Epithelial cell of esophagus (primary cell): ENCODE results near the gene MAGEC3.

ENCODE experiments used
- DNase-seq: peaks from one replicate; pipeline ENCODE4 v3.0.0; 2010; ENCODE audit warnings: low read depth
- H3K4me3 ChIP-seq: 2 replicates; pipeline ENCODE4 v1.5.1; 2011; ENCODE audit warnings: mild to moderate bottlenecking, low read length, control low read depth
- CTCF ChIP-seq: IDR thresholded peaks from 2 replicates; pipeline ENCODE4 v1.5.1; 2011; ENCODE audit warnings: low read depth, mild to moderate bottlenecking, low read length, control low read depth, inconsistent platforms; ENCODE audit not compliant: insufficient read depth; ENCODE audit errors: missing control alignments

MAGEC3 gene

GRCh38 chrX:141941234-141941633, 103.1 kb downstream of the MAGEC3 start:
- DNase-seq = no peak
- TF ChIP-seq CTCF = no peak
- no peak overlapping the region for H3K4me3 ChIP-seq

DNA sequence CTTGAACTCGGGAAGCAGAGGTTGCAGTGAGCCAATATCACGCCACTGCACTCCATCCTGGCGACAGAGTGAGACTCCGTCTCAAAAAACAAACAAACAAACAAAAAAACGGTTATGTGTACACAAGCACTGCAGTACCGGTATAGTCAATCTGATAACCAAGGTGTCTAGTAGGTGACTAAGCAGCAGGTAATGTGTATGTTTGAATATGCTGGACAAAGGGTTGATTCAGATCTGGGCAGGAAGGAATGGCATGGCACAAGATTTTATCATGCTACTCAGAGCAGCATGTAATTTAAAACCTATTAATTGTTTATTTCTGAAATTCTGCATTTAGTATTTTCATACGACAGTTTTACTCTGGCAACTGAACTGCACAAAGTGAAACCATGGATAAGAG, 107.3 kb downstream of the MAGEC3 start:
- TF ChIP-seq CTCF = no peak
- H3K4me3 ChIP-seq = no peak overlapping the region
- DNase-seq = peak; percentile 29

DNA sequence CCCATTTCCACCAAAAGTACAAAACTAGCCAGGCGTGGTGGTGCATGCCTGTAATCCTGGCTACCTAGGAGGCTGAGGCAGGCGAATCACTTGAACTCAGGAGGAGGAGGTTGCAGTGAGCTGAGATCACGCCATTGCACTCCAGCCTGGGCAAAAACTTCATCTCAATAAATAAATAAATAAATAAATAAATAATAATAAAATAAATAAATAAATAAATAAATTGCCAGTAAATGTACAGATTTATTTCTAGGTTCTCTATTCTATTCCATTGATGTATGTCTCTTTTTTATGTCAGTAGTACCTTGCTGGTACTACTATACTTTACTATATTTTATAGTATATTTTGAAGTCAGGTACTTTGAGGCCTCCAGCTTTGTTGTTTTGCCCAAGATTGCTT, 109.2 kb downstream of the MAGEC3 start:
- TF ChIP-seq CTCF = no peak
- H3K4me3 ChIP-seq = no peak overlapping the region
- DNase-seq = no peak
